Dedifferentiated amniotic fluid mesenchymal stem cell (primary cell): ENCODE data around the gene TRPM5.
A peak's percentile ranks its signal among the peaks of the same experiment; 100 is the strongest.

Experiments
- DNase-seq: peaks from one replicate; pipeline ENCODE4 v3.0.0-alpha.2; 2016; ENCODE audit errors: extremely low spot score

The TRPM5 gene

DNA sequence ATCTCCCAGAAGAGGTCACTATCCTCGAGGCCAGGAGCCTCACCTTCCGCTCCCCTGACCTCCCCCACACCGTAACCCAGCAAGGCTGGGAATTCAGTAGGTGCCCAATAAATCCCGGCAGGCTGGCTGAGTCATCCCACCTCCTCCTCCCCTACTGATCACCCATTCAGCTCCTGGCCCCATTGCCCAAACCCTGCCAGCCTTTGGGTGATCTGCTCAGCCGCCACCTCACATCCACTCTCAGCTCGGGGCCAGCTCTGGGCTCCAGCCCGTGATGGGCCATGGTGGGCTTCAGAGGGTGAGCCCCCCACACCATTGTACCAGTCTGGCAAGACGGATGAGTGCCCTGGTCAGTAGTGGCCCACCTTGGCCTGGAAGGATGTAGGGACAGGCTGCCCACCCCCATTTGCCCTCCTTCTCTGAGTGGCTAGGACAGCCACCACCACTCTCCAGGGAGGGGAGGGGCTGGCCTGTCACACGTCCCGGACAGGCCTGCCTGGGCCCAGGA is 8.2 kb downstream of the TRPM5 start:
- no peak for DNase-seq

- DNase-seq = no peak
These were observed 8.9 kb downstream of the TRPM5 start for GRCh38 chr11:2435288-2436012.

DNA sequence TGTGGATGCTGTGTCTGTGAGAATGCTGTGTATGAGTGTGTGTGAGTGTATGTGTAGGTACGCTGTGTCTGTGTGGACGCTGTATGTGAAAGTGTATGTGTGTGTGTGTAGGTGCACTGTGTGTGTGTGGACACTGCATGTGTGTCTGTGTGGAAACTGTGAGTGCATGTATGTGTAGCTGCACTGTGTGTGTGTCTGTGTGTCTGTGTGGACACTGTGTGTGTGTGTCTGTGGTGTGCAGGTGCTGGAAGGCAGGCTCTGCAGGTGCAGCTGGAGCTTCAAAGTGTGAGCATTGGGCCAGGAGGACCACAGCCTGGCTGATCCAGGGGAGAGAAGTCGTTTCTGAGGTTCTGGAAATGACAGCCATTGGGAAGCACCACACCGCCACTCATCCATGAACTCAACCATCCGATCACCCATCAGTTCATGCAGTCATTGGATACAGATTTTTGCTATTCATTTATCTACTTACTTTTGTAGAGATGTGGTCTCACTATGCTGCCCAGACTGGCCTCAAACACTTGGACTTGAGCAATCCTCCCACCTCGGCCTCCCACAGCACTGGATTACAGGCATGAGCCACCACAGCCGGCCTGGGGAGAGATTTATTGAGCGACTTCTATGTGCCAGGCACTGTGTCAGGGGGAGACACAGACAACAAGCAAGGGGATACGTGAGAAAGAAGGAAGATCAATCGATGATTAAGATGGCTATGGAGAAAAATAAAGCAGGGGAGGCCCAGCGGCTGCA is 9.6 kb downstream of the TRPM5 start:
- DNase-seq = no peak

DNA sequence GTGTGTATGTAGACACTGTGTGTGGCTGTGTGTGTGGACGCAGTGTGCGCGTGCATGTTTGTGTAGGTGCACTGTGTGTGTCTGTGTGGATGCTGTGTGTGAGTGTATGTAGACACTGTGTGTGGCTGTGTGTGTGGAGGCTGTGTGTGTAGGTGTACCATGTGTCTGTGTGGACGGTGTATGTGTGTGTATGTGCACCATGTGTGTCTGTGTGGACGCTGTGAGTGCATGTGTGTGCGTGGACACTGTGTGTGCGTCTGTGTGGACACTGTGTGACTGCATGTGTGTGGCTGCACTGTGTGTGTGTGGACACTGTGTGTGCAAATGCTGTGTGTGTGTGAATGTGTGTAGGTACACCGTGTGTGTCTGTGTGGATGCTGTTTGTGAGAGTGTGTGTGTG is 10.3 kb downstream of the TRPM5 start:
- no peak for DNase-seq

DNA sequence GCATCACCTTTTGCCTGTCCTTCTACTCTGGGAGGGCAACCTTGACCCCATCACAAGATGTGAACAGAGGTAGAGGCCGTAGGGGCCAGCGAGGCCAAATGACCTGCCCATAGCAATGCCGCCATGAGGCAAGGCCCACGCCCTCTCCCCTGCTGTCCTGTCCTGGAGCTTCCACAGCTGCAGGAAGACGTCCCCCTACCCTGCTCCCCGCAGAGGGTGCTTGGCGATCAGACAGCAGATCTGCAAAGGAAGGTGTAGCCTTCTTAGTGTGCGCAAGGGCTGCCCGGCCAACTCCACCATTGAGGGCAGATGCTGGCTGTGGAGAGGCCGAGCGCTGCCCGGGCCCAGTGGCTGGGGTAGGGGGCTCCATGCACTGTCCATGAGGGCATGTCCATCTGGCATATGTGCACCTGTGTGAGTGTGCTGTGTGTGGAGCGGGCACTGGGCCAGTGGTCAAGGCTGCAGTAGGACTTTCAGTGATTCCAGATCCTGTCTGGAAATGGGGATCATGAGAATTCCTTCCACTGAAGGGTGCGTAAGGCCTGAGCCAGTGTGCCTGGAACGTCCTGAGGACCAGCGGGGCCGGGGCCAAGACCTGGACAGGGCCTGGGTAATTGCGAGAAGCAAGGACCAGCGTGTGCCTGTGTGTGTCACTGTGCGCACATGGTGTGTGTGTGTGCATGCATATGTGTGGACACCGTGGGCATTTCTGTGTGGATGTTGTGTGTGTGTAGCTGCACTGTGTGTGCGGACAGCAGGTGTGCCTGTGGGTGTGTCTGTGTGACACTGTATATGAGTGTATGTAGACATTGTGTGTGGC is 11.0 kb downstream of the TRPM5 start:
- DNase-seq = no peak

GRCh38 chr11:2432628-2433071 is 11.7 kb downstream of the TRPM5 start:
- no peak for DNase-seq

DNA sequence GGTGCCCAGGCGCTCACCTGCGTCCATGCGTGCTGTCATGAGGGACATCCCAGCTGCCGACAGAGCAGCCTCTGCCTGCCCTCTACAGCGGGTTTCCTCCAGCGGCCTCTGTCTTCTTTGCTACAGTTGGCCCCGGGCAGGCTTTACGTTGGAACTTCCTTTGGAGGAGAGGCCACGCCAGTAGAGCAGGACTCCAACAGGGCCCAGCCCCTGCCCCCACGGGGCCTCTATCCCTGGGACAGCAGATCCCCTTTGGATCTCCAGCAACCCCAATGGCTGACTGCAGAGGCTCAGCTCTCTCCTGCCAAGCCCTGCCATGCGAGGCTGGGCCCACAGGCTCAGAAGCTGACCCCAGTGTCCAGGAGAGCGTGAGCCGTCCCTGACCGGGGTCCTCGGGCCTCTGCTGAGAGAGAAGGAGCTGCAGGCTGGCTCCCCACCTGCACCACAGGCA is 12.1 kb downstream of the TRPM5 start:
- no peak for DNase-seq

GRCh38 chr11:2431395-2431794 is 12.9 kb downstream of the TRPM5 start:
- no peak for DNase-seq

DNA sequence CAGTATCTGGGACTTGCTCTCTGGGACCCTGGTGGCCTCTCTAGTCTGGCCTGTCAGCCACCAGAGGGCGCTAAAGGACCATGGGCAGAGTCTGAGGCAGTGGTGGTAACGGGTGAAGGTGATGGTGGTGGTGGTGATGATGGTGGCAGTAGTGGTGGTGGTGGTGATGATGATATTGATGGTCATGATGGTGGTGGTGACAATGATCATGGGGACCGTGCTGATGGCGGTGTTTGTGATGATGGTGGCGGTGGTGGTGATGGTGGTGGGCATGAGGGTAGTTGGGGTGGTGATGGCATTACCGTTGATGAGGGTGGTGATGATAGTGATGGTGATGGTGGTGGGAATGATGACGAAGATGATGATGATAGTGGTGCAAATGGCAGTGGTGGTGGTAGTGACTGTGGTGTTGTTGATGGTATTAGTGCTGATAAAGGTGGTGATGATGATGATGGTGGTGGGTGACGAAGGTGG is 16.0 kb downstream of the TRPM5 start:
- DNase-seq = peak; percentile 36

DNA sequence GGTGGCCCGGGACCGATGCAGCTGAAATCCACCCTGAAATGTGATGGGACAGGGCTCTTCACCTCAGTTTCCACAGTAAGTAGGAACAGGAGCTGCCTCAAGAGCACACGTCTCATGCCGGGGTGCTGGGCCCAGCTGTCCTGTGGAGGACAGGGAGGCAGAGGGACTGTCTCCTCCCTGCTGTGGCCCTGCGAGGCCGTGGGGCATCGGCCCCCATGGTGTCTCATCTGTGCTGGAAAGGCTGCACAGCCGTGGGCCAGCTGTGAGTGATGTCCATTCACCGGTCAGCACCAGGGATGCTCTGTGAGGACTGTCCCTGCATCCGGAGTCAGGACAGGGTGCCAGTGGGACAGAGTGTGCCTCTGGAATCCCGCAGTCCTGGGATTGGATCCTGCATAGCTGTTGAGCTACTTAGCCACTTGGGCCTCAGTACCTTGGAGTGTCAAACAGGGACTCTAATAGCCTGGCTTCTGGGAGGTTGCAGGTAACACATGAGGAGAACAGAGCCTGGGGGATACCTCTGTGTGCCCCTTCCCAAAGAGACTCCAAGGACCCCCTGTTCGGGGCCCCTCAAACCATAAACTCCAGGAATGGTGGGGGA is 16.5 kb downstream of the TRPM5 start:
- no peak for DNase-seq

GRCh38 chr11:2426826-2427521 is 17.3 kb downstream of the TRPM5 start:
- no peak for DNase-seq

DNA sequence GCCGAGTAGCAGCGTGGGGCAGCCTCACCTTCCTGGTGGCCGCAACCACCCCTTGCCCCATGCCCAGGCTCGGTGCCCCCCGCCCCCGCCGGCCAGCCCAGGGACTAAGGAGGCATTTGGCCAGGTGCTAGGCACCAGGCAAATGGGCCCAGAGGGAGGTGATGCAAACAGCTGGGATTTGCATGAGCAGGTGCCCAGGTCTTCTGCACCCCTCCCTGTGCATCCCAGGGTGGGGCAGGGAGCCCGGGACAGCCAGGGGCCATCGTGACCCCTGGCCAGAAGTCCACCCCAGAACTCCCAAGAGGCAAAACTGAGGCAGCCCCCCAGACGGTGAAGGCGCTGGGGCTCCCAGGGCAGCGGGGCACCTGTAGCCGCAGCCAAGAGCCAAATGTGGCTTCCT is 18.1 kb downstream of the TRPM5 start:
- no peak for DNase-seq

GRCh38 chr11:2425506-2425905 is 18.8 kb downstream of the TRPM5 start:
- DNase-seq = no peak

DNA sequence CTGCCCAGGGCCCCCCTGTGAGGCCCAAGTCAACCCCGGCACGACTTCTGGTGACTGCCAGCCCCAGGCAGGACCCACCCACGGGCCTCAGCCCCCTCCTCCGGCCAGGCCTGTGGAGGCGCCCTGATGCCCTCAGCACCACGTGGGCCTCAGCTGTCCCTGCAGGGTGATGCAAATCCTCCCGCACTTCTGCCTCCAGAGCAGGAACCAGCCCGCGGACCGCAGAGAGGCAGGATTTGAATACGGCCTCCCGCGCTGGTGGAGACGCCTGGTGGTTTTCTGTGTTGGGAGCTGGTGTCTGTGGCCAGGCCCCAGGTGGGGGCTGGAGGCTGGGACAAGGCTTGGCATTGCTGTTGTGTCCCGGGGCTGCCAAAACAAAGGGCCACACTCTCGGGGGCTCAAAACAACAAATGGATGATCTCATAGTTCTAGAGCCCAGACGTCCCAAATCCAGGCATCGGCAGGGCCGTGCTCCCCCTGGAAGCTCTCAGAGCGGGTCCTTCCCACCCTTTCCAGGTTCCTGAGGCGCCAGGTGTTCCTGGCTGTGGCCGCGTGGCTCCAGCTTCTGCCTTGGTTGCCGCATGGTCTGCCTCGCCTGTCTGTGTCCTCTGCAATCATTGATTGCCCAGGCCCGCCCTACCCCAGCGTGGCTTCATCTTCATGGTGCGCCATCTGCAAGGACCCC is 19.4 kb downstream of the TRPM5 start:
- no peak for DNase-seq

DNA sequence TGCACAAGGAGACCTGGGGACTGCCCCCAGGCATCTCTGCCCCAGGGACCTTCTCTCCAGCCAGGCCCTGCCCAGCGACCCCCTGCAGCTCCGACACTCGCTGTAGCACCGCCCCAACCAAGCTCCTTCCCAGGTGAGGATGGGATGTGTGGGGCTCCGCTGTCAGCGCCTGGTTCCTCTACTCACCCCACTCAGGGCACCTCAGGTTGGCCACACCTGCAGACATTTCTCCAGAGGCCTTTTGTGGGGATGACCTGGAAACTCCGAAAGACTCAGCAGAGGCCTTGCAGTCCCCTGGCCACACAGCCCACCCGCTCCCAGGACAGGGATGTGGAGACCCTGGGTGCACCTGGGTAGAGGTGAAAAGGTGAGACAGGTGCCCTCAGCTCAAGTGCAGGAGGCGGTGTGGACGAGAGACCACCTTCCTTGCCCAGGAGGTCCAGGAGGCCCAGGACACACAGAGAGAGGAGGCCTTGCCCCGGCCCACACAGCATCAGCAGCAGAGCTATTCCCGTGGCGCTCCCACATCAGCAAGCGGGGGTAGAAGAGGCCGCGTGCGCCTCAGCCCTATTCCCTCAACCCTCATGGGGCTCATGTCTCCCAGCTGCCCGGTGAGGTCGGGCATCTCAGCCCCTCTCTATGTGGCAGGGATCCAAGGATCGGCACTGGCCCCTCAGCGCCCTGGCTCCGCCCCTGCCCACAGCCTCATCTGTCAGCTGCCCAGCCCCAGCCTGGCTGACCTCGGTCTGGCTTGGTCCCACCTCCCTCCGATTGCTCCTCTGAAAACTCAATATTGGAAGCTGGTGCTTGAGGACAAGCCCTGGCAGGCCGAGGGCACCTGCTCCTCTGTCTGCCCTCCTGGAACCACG is 20.9 kb downstream of the TRPM5 start:
- DNase-seq = no peak

DNA sequence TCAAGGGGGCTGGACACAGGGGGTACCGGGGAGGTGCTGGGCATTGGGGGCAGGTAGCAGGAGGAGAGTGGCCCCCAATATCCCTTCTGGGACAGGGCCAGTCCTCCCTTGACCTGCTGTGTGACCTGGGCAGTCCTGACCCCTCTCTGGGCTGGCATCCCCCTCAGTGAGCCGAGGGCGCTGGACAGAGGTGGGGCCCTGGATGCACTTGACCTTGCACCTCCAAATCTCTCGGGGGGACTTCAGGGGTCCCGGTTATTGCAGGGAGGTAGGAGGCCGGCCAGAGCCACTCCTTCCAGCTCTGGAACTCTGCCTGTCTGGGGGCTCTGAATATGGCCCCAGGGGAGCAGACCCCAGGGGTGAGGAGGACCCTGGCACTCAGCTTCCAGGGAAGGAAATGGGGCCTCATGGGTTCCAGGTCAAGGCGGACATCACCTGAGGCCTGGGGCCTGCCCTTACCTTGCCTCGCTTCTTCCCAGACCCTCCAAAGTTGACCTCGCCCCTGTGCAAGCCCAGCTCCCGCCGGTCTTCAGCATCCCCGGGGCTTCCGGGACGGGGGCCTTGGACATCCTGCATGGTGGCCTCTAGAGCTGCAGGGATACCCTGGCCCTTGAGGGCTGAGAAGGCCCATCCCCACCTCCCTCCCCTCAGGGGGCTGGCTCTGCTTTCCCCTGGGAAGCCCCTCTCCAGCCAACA is 21.7 kb downstream of the TRPM5 start:
- no peak for DNase-seq

DNA sequence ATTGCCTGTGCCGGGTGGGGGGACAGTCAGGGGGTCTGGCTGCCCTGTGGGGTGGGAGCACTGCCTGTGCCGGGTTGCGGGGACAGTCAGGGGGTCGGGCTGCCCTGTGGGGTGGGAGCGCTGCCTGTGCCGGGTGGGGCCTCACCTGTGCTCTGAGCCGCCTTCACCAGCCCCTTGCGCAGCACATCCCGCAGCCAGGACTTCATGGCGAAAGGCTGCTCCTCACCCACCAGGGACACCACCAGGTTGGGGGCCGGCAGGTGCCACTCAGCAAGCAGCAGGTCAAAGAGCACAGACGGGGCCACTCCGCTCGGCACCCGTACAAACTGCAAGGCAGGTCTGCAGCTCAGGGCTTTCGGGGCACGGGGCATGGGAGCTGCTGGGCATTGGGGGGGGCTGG is 22.3 kb downstream of the TRPM5 start:
- no peak for DNase-seq

GRCh38 chr11:2421226-2421994 is 22.9 kb downstream of the TRPM5 start:
- no peak for DNase-seq
